Posterior vena cava (tissue), 2 donors: ENCODE results near the gene MEMO1. TPM values are rescaled to one million over a fixed set of nuclear protein-coding genes. Genes with fewer than 3 reads are reported as not detected.
"Not testable (repeated sequence)": the region's sequence is repeated elsewhere in the genome, so short reads cannot be mapped to it uniquely, and the experiment has no call there.

Experiments
- DNase-seq: peaks from one replicate; pipeline ENCODE4 v3.0.0-alpha.2; 2020; ENCODE audit warnings: low spot score
- intact Hi-C, 2 donors: fragments of 100-400 bp; cut with DNase I; formaldehyde crosslinking; loops; one replicate each; pipeline versions ENCODE4 v1.14.1 to v1.14.2; 2022 to 2023
- total RNA-seq, 2 donors: library from RNA; stranded (reverse); fragmentation: NEBNext Ultra II Directional; extraction: Animal tissue kit (Norgen Biotek cat#: 25700); gene quantifications; one replicate each; pipeline ENCODE4 v1.2.1, GENCODE V29; 2021
- donor health status: DM: yes; HTN: yes; CAD: no.
- donor health status: DM: yes; HTN: yes; CAD: no.

The MEMO1 gene
- total RNA-seq, 2 donors from 2014 or later: 33.5 to 44.7 TPM

GRCh38 chr2:31931916-31932315 is 78.9 kb downstream of the MEMO1 start:
- intact Hi-C loops: no loop called here
- no peak for DNase-seq

GRCh38 chr2:31925517-31925916 is 85.3 kb downstream of the MEMO1 start:
- no peak for DNase-seq
- intact Hi-C loops: no loop called here

- intact Hi-C loops: no loop called here
- no peak for DNase-seq
These were observed 87.1 kb downstream of the MEMO1 start for GRCh38 chr2:31923662-31924061.

GRCh38 chr2:31922542-31923408 is 88.0 kb downstream of the MEMO1 start:
- DNase-seq: no peak
- intact Hi-C loops: no loop called here

GRCh38 chr2:31920962-31921361 is 89.8 kb downstream of the MEMO1 start:
- DNase-seq: no peak
- intact Hi-C loops: no loop called here

GRCh38 chr2:31919499-31919898 is 91.3 kb downstream of the MEMO1 start:
- DNase-seq: no peak
- intact Hi-C loops: no loop called here

- no peak for DNase-seq
- intact Hi-C loops: no loop called here
These were observed 101.1 kb downstream of the MEMO1 start for GRCh38 chr2:31909661-31910060.

GRCh38 chr2:31907491-31907890 is 103.3 kb downstream of the MEMO1 start:
- intact Hi-C loops, DNase-seq: not testable (repeated sequence)

GRCh38 chr2:31903109-31903780 is 107.6 kb downstream of the MEMO1 start:
- DNase-seq: no peak
- intact Hi-C loops: no loop called here

GRCh38 chr2:31901900-31902299 is 108.9 kb downstream of the MEMO1 start:
- no peak for DNase-seq
- intact Hi-C loops: no loop called here

- DNase-seq, intact Hi-C loops: not testable (repeated sequence)
These were observed 110.7 kb downstream of the MEMO1 start for GRCh38 chr2:31900156-31900555.

- DNase-seq, intact Hi-C loops: not testable (repeated sequence)
These were observed 112.5 kb downstream of the MEMO1 start for GRCh38 chr2:31898346-31898745.

- intact Hi-C loops: not testable (repeated sequence)
These were observed 113.5 kb downstream of the MEMO1 start for GRCh38 chr2:31897340-31897739.

GRCh38 chr2:31896293-31896692 is 114.5 kb downstream of the MEMO1 start:
- intact Hi-C loops: no loop called here
- no peak for DNase-seq

More at GRCh38 chr2:31897340-31897739, 113.5 kb downstream of the MEMO1 start:
- DNase-seq: not testable (repeated sequence)

GRCh38 chr2:31894656-31895055 is 116.2 kb downstream of the MEMO1 start:
- DNase-seq: no peak
- intact Hi-C loops: no loop called here

GRCh38 chr2:31893094-31893493 is 117.7 kb downstream of the MEMO1 start:
- DNase-seq: no peak
- intact Hi-C loops: no loop called here

- intact Hi-C loops: no loop called here
- DNase-seq: no peak
These were observed 121.8 kb downstream of the MEMO1 start for GRCh38 chr2:31889044-31889443.

GRCh38 chr2:31888550-31888949 is 122.3 kb downstream of the MEMO1 start:
- DNase-seq: no peak
- intact Hi-C loops: no loop called here

GRCh38 chr2:31886700-31887099 is 124.1 kb downstream of the MEMO1 start:
- intact Hi-C loops: no loop called here

GRCh38 chr2:31877008-31877407 is 133.8 kb downstream of the MEMO1 start:
- intact Hi-C loops: no loop called here
- no peak for DNase-seq

More at GRCh38 chr2:31886700-31887099, 124.1 kb downstream of the MEMO1 start:
- no peak for DNase-seq

- intact Hi-C loops: no loop called here
- DNase-seq: no peak
These were observed 136.7 kb downstream of the MEMO1 start for GRCh38 chr2:31874071-31874470.
